Osteoblast (primary cell): Measurements from ENCODE around the gene BNIP5. TPM values are rescaled to one million over a fixed set of nuclear protein-coding genes. Genes with fewer than 3 reads are reported as not detected.
A peak's percentile ranks its signal among the peaks of the same experiment; 100 is the strongest.
"Not testable (repeated sequence)": the region's sequence is repeated elsewhere in the genome, so short reads cannot be mapped to it uniquely, and the experiment has no call there.

ENCODE experiments used
- DNase-seq: peaks from one replicate; pipeline ENCODE4 v3.0.0; 2011; ENCODE audit warnings: low spot score, mixed read lengths; ENCODE audit not compliant: insufficient read length; ENCODE audit errors: missing footprints
- H2AFZ ChIP-seq: 2 replicates; pipeline ENCODE4 v1.6.0; 2011; ENCODE audit warnings: mild to moderate bottlenecking, low read length
- H3K27ac ChIP-seq: 2 replicates; pipeline ENCODE4 v1.5.1; 2011; ENCODE audit warnings: mild to moderate bottlenecking, low read depth, low read length, moderate library complexity
- H3K27me3 ChIP-seq: 2 replicates; pipeline ENCODE4 v1.6.0; 2012; ENCODE audit warnings: mild to moderate bottlenecking, control low read depth, inconsistent platforms, low read length, moderate library complexity; ENCODE audit not compliant: insufficient read depth
- H3K36me3 ChIP-seq: 2 replicates; pipeline ENCODE4 v1.5.1; 2011; ENCODE audit warnings: mild to moderate bottlenecking, low read length, control low read depth, moderate library complexity; ENCODE audit not compliant: insufficient read depth
- H3K4me1 ChIP-seq: 2 replicates; pipeline ENCODE4 v1.5.1; 2011; ENCODE audit warnings: mild to moderate bottlenecking, low read length, control low read depth, moderate library complexity; ENCODE audit not compliant: insufficient read depth
- H3K4me2 ChIP-seq: 2 replicates; pipeline ENCODE4 v1.6.0; 2011; ENCODE audit warnings: mild to moderate bottlenecking, low read length; ENCODE audit not compliant: insufficient read depth
- H3K4me3 ChIP-seq: fragments of 200-600 bp; sonication (generic); 3 replicates; pipeline ENCODE4 v1.5.1; 2012; ENCODE audit warnings: mild to moderate bottlenecking, low read length, inconsistent platforms; ENCODE audit not compliant: insufficient read depth
- H3K79me2 ChIP-seq: 2 replicates; pipeline ENCODE4 v1.6.0; 2012; ENCODE audit warnings: mild to moderate bottlenecking, low read length, control low read depth, inconsistent platforms; ENCODE audit not compliant: insufficient read depth
- H3K9me3 ChIP-seq: 2 replicates; pipeline ENCODE4 v1.5.1; 2011; ENCODE audit warnings: low read depth, low read length, control low read depth
- H4K20me1 ChIP-seq: 2 replicates; pipeline ENCODE4 v1.6.0; 2012; ENCODE audit warnings: mild to moderate bottlenecking, low read length, control low read depth; ENCODE audit not compliant: insufficient read depth
- CTCF ChIP-seq: IDR thresholded peaks from 2 replicates; pipeline ENCODE4 v1.5.1; 2011; ENCODE audit warnings: mild to moderate bottlenecking, low read depth, low read length, moderate library complexity; ENCODE audit errors: extremely low read depth
- total RNA-seq: library from RNA; depleted of rRNA; stranded (reverse); fragments of >200 nt; gene quantifications from 2 replicates; pipeline ENCODE4 v1.2.3, GENCODE V29; 2012

The BNIP5 gene
- total RNA-seq, 1 donor, result not detected

GRCh38 chr6:36340618-36341454 is 4.1 kb upstream of the BNIP5 start:
- Histone ChIP-seq H3K4me2 (peak overlapping the region; percentile 93), H3K4me1 (peaks cover 7% of the 10 kb centered on the region)

GRCh38 chr6:36340306-36340617 is 3.6 kb upstream of the BNIP5 start:
- H3K9me3 ChIP-seq, result no peaks in the 10 kb centered on the region
- peak overlapping the region; percentile 93 for H3K4me2 ChIP-seq
- H3K27me3 ChIP-seq, result peaks cover 46% of the 10 kb centered on the region
- H3K27ac ChIP-seq, result no peak overlapping the region
- no peak for DNase-seq
- peaks cover 7% of the 10 kb centered on the region for H3K4me1 ChIP-seq
- no peaks in the 10 kb centered on the region for H3K36me3 ChIP-seq
- peak overlapping the region; percentile 97 for H2AFZ ChIP-seq
- H3K4me3 ChIP-seq, result peak overlapping the region; percentile 67
- H3K79me2 ChIP-seq, result no peaks in the 10 kb centered on the region
- H4K20me1 ChIP-seq, result no peaks in the 10 kb centered on the region
- no peak for TF ChIP-seq CTCF

More at GRCh38 chr6:36340618-36341454, 4.1 kb upstream of the BNIP5 start:
- Histone ChIP-seq H3K79me2 (no peaks in the 10 kb centered on the region), H3K36me3 (no peaks in the 10 kb centered on the region), H3K27ac (peak overlapping the region; percentile 28), H4K20me1 (no peaks in the 10 kb centered on the region), H3K4me3 (peak overlapping the region; percentile 67), H3K27me3 (peaks cover 40% of the 10 kb centered on the region), H2AFZ (peak overlapping the region; percentile 97), H3K9me3 (no peaks in the 10 kb centered on the region)
- DNase-seq, result peak; percentile 91
- peak; percentile 98 for TF ChIP-seq CTCF

- Histone ChIP-seq H2AFZ (no peak overlapping the region), H3K27ac (no peak overlapping the region), H3K9me3 (no peaks in the 10 kb centered on the region), H3K4me1 (peaks cover 7% of the 10 kb centered on the region), H3K36me3 (no peaks in the 10 kb centered on the region), H3K4me3 (no peak overlapping the region), H4K20me1 (no peaks in the 10 kb centered on the region), H3K79me2 (no peaks in the 10 kb centered on the region), H3K27me3 (peaks cover 57% of the 10 kb centered on the region), H3K4me2 (no peak overlapping the region)
- no peak for TF ChIP-seq CTCF
- DNase-seq, result no peak
These were observed 2.5 kb upstream of the BNIP5 start for GRCh38 chr6:36339146-36339545.

GRCh38 chr6:36338223-36338622 is 1.5 kb upstream of the BNIP5 start:
- H3K27me3 ChIP-seq, result peaks cover 66% of the 10 kb centered on the region
- not testable (repeated sequence) for H3K4me1 ChIP-seq

More at GRCh38 chr6:36338223-36338622, 1.5 kb upstream of the BNIP5 start:
- H3K36me3 ChIP-seq, H3K27ac ChIP-seq, DNase-seq, H2AFZ ChIP-seq, H4K20me1 ChIP-seq, H3K79me2 ChIP-seq, H3K9me3 ChIP-seq, H3K4me2 ChIP-seq, H3K4me3 ChIP-seq: not testable (repeated sequence)
